Sigmoid colon (tissue), 7 donors: ENCODE results near the gene KIF6. TPM values are rescaled to one million over a fixed set of nuclear protein-coding genes. Genes with fewer than 3 reads are reported as not detected.
"Not testable (repeated sequence)": the region's sequence is repeated elsewhere in the genome, so short reads cannot be mapped to it uniquely, and the experiment has no call there.

Source experiments
- DNase-seq: peaks from one replicate; pipeline ENCODE4 v3.0.0-alpha.2; 2019
- H3K27ac ChIP-seq, 4 donors: fragments of 200-600 bp; sonication (generic); one replicate each; pipeline ENCODE4 v1.5.1; 2016 to 2019; ENCODE audit warnings: mild to moderate bottlenecking in 1 of 4
- H3K27me3 ChIP-seq, 3 donors: fragments of 200-600 bp; sonication (generic); one replicate each; pipeline ENCODE4 v1.5.1; 2019; ENCODE audit warnings: mild to moderate bottlenecking in 1 of 3
- H3K36me3 ChIP-seq, 4 donors: fragments of 200-600 bp; sonication (generic); one replicate each; pipeline ENCODE4 v1.5.1; 2016 to 2019
- H3K4me1 ChIP-seq, 4 donors: fragments of 200-600 bp; sonication (generic); one replicate each; pipeline ENCODE4 v1.5.1; 2017 to 2019
- H3K4me3 ChIP-seq, 4 donors: fragments of 200-600 bp; sonication (generic); one replicate each; pipeline ENCODE4 v1.5.1; 2017 to 2019; ENCODE audit warnings: mild to moderate bottlenecking in 2 of 4, moderate library complexity in 1 of 4
- H3K9me3 ChIP-seq, 4 donors: fragments of 200-600 bp in 3 of 4; sonication (generic) in 3 of 4; one replicate each; pipeline versions ENCODE4 v1.5.1 to v1.6.1; 2013 to 2019
- CTCF ChIP-seq, 4 experiments: fragments of 450-650 bp in 3 of 4; fragments of 200-600 bp in 1 of 4; IDR thresholded peaks; one replicate each; pipeline ENCODE4 v1.5.1; 2016 to 2019; ENCODE audit warnings: antibody characterized with exemption in 4 of 4, mild to moderate bottlenecking in 3 of 4, moderate library complexity in 2 of 4
- EP300 ChIP-seq, 4 donors: sonication (generic); formaldehyde crosslinking; IDR thresholded peaks; one replicate each; pipeline ENCODE4 v1.6.1; 2017; ENCODE audit warnings: antibody characterized with exemption in 4 of 4
- POLR2A ChIP-seq, 2 donors: fragments of 450-650 bp; IDR thresholded peaks; one replicate each; pipeline ENCODE4 v1.6.1; 2016; ENCODE audit warnings: antibody characterized with exemption in 2 of 2, mild to moderate bottlenecking in 2 of 2, moderate library complexity in 2 of 2
- POLR2AphosphoS5 ChIP-seq, 4 donors: sonication (generic); formaldehyde crosslinking; IDR thresholded peaks; one replicate each; pipeline ENCODE4 v1.6.1; 2017; ENCODE audit warnings: antibody characterized with exemption in 4 of 4
- whole genome bisulfite sequencing, 2 donors: extraction: QIAGEN DNeasy Blood & Tissue Kit; methylation state at CpG; one replicate each; pipeline ENCODE4 v1.1.7; 2013; 5-methylcytosine and 5-hydroxymethylcytosine counted together
- intact Hi-C: fragments of 100-400 bp; cut with DNase I; formaldehyde crosslinking; loops from one replicate; pipeline ENCODE4 v1.15.1; 2023
- polyA plus RNA-seq, 3 donors: library from polyadenylated mRNA; stranded (reverse); fragments of 200-250 nt; gene quantifications; one replicate each; pipeline ENCODE4 v1.2.3, GENCODE V29; 2013
- total RNA-seq, 4 donors: library from RNA; depleted of rRNA; stranded (reverse); fragments of >200 nt; gene quantifications; one replicate each; pipeline ENCODE4 v1.1.0, GENCODE V29; 2016
- donor health status: healthy with polysubstance abuse.
- donor health status: Bipolar disorder and iron deficiency.
- donor health status: healthy.

The KIF6 gene
- total and polyA plus RNA-seq, 7 donors = under 0.01 to 0.99 (median 0.36) TPM; not detected in 2

GRCh38 chr6:39294133-39294532 lies 431.1 kb downstream of the KIF6 start:
- Histone ChIP-seq H3K9me3 (no peaks in the 10 kb centered on the region), H3K4me1 (no peaks in the 10 kb centered on the region), H3K36me3 (no peaks in the 10 kb centered on the region), H3K27ac (no peak overlapping the region), H3K27me3 (peaks cover 0 to 4% (median 0%) of the 10 kb centered on the region in 3 donors), H3K4me3 (no peak overlapping the region)
- DNase-seq = no peak
- intact Hi-C loops = no loop called here
- no peak for TF ChIP-seq CTCF (IDR thresholded peaks at IDR 0.05)
- TF ChIP-seq POLR2A (IDR thresholded peaks at IDR 0.05) = no peak
- no peak for TF ChIP-seq EP300 (IDR thresholded peaks at IDR 0.05)
- no peak for TF ChIP-seq POLR2AphosphoS5 (IDR thresholded peaks at IDR 0.05)
- WGBS, 2 donors = 57 to 75% methylated on average over 5 of the region's 5 CpGs

GRCh38 chr6:39292637-39293036 lies 432.6 kb downstream of the KIF6 start:
- Histone ChIP-seq H3K27ac (no peak overlapping the region), H3K36me3 (no peaks in the 10 kb centered on the region), H3K9me3 (no peaks in the 10 kb centered on the region), H3K4me1 (no peaks in the 10 kb centered on the region), H3K27me3 (no peaks in the 10 kb centered on the region), H3K4me3 (no peak overlapping the region)
- intact Hi-C loops = no loop called here
- WGBS, 2 donors = 93 to 94% methylated on average over 6 of the region's 6 CpGs
- TF ChIP-seq EP300 (IDR thresholded peaks at IDR 0.05) (no peak), POLR2AphosphoS5 (IDR thresholded peaks at IDR 0.05) (no peak), POLR2A (IDR thresholded peaks at IDR 0.05) (no peak), CTCF (IDR thresholded peaks at IDR 0.05) (no peak)
- DNase-seq = no peak

GRCh38 chr6:39289490-39289889 lies 435.7 kb downstream of the KIF6 start:
- no peak overlapping the region for H3K27ac ChIP-seq
- no peak overlapping the region for H3K4me3 ChIP-seq
- no peak for TF ChIP-seq POLR2AphosphoS5 (IDR thresholded peaks at IDR 0.05)
- TF ChIP-seq POLR2A (IDR thresholded peaks at IDR 0.05) = no peak
- TF ChIP-seq EP300 (IDR thresholded peaks at IDR 0.05) = no peak
- TF ChIP-seq CTCF (IDR thresholded peaks at IDR 0.05) = no peak
- 39 to 73% methylated on average over 2 of the region's 2 CpGs for WGBS, 2 donors
- no peaks in the 10 kb centered on the region for H3K4me1 ChIP-seq
- intact Hi-C loops = no loop called here
- no peaks in the 10 kb centered on the region for H3K36me3 ChIP-seq
- no peak for DNase-seq
- H3K9me3 ChIP-seq = no peaks in the 10 kb centered on the region
- no peaks in the 10 kb centered on the region for H3K27me3 ChIP-seq

- Histone ChIP-seq H3K27ac (no peak overlapping the region), H3K4me3 (no peak overlapping the region), H3K27me3 (no peaks in the 10 kb centered on the region), H3K4me1 (no peaks in the 10 kb centered on the region), H3K9me3 (no peaks in the 10 kb centered on the region), H3K36me3 (no peaks in the 10 kb centered on the region)
- TF ChIP-seq POLR2AphosphoS5 (IDR thresholded peaks at IDR 0.05) = no peak
- DNase-seq = no peak
- intact Hi-C loops = no loop called here
- WGBS, 2 donors = 94 to 98% methylated on average over 3 of the region's 3 CpGs
These were observed 437.6 kb downstream of the KIF6 start for GRCh38 chr6:39287601-39288000.

GRCh38 chr6:39286596-39286995 lies 438.6 kb downstream of the KIF6 start:
- H3K4me3 ChIP-seq, H3K9me3 ChIP-seq, H3K27me3 ChIP-seq, H3K4me1 ChIP-seq, intact Hi-C loops, DNase-seq, H3K36me3 ChIP-seq, H3K27ac ChIP-seq: not testable (repeated sequence)
- WGBS, 2 donors = 79 to 81% methylated on average over 10 of the region's 10 CpGs

GRCh38 chr6:39282774-39283173 lies 442.4 kb downstream of the KIF6 start:
- no peaks in the 10 kb centered on the region for H3K4me1 ChIP-seq

More at GRCh38 chr6:39282774-39283173, 442.4 kb downstream of the KIF6 start:
- no peaks in the 10 kb centered on the region for H3K36me3 ChIP-seq
- no peak overlapping the region for H3K27ac ChIP-seq
- no peak for TF ChIP-seq EP300 (IDR thresholded peaks at IDR 0.05)
- TF ChIP-seq CTCF (IDR thresholded peaks at IDR 0.05) = no peak
- TF ChIP-seq POLR2AphosphoS5 (IDR thresholded peaks at IDR 0.05) = no peak
- intact Hi-C loops = no loop called here
- WGBS, 2 donors = 52 to 59% methylated on average over 2 of the region's 2 CpGs
- H3K9me3 ChIP-seq = no peaks in the 10 kb centered on the region
- DNase-seq = no peak
- no peak overlapping the region for H3K4me3 ChIP-seq
- no peaks in the 10 kb centered on the region for H3K27me3 ChIP-seq
